ENCODE data around the gene EFHC2. TPM values are rescaled to one million over a fixed set of nuclear protein-coding genes. Genes with fewer than 3 reads are reported as not detected.
"Not testable (repeated sequence)": the region's sequence is repeated elsewhere in the genome, so short reads cannot be mapped to it uniquely, and the experiment has no call there.

Gene EFHC2
- total RNA-seq, 1 donor from 2014 or later, result not detected

DNA sequence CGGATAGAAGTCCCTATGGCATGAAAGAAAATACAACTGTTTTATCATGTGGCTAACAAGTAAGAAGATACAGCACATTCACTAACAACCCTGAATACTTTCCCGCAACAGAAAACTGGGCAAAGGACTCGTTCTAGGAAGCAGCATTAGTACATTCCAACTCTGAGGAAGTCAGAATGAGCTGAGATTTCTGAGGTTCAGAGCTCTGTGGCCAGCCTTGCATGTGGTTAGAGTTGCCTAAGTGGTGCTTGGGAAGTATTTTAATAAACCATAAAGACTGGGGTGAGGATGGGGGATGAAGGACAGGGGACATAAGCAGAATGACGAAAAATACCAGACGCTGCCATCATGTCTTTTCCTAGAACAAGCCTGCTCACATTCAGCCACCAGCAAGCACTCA is 82.2 kb downstream of the EFHC2 start:
- no peak for DNase-seq (ENCODE audit: low read depth)
- Histone ChIP-seq H3K4me2 (ENCODE audit: low read length) (no peak overlapping the region), H3K27me3 (ENCODE audit: insufficient read depth, low read length) (no peaks in the 10 kb centered on the region), H4K20me1 (ENCODE audit: insufficient read depth, low read length) (no peaks in the 10 kb centered on the region), H3K27ac (ENCODE audit: low read depth, low read length) (no peak overlapping the region), H2AFZ (ENCODE audit: low read depth, low read length) (no peak overlapping the region), H3K36me3 (ENCODE audit: insufficient read depth, low read length) (no peaks in the 10 kb centered on the region), H3K4me1 (ENCODE audit: insufficient read depth, low read length) (no peaks in the 10 kb centered on the region), H3K79me2 (ENCODE audit: insufficient read depth, low read length) (no peaks in the 10 kb centered on the region), H3K9me3 (ENCODE audit: insufficient read depth, low read depth, low read length) (no peaks in the 10 kb centered on the region), H3K9ac (ENCODE audit: low read length) (no peak overlapping the region), H3K4me3 (ENCODE audit: insufficient read depth, low read depth, low read length) (no peak overlapping the region)
- TF ChIP-seq CTCF (IDR thresholded peaks at IDR 0.05; ENCODE audit: insufficient read depth, low read depth, low read length) (no peak), EZH2 (IDR thresholded peaks at IDR 0.05; ENCODE audit: insufficient read depth, low read length) (no peak)
- Mint-ChIP-seq H3K4me1 (ENCODE audit: low read depth, unreplicated experiment) (no peaks in the 10 kb centered on the region), H3K9me3 (ENCODE audit: unreplicated experiment) (no peaks in the 10 kb centered on the region), H3K27ac (ENCODE audit: unreplicated experiment) (no peak overlapping the region), H3K27me3 (ENCODE audit: low read depth, unreplicated experiment) (no peaks in the 10 kb centered on the region), H3K36me3 (ENCODE audit: low read depth, unreplicated experiment) (no peaks in the 10 kb centered on the region), H3K4me3 (ENCODE audit: unreplicated experiment) (no peak overlapping the region)
- FAIRE-seq, result no peak

GRCh38 chrX:44260609-44261008 is 82.9 kb downstream of the EFHC2 start:
- Histone ChIP-seq H4K20me1 (ENCODE audit: insufficient read depth, low read length) (no peaks in the 10 kb centered on the region), H3K27me3 (ENCODE audit: insufficient read depth, low read length) (no peaks in the 10 kb centered on the region), H3K79me2 (ENCODE audit: insufficient read depth, low read length) (no peaks in the 10 kb centered on the region), H3K4me3 (ENCODE audit: insufficient read depth, low read depth, low read length) (no peak overlapping the region), H3K4me2 (ENCODE audit: low read length) (no peak overlapping the region), H3K9me3 (ENCODE audit: insufficient read depth, low read depth, low read length) (no peaks in the 10 kb centered on the region), H3K36me3 (ENCODE audit: insufficient read depth, low read length) (no peaks in the 10 kb centered on the region), H3K4me1 (ENCODE audit: insufficient read depth, low read length) (no peaks in the 10 kb centered on the region), H2AFZ (ENCODE audit: low read depth, low read length) (no peak overlapping the region), H3K27ac (ENCODE audit: low read depth, low read length) (no peak overlapping the region), H3K9ac (ENCODE audit: low read length) (no peak overlapping the region)
- Mint-ChIP-seq H3K27ac (ENCODE audit: unreplicated experiment) (no peak overlapping the region), H3K36me3 (ENCODE audit: low read depth, unreplicated experiment) (no peaks in the 10 kb centered on the region), H3K9me3 (ENCODE audit: unreplicated experiment) (peaks cover 3% of the 10 kb centered on the region), H3K4me1 (ENCODE audit: low read depth, unreplicated experiment) (no peaks in the 10 kb centered on the region), H3K27me3 (ENCODE audit: low read depth, unreplicated experiment) (no peaks in the 10 kb centered on the region), H3K4me3 (ENCODE audit: unreplicated experiment) (no peak overlapping the region)
- FAIRE-seq (no peak), DNase-seq (ENCODE audit: low read depth) (no peak)
- TF ChIP-seq CTCF (IDR thresholded peaks at IDR 0.05; ENCODE audit: insufficient read depth, low read depth, low read length), result no peak
- no peak for TF ChIP-seq EZH2 (IDR thresholded peaks at IDR 0.05; ENCODE audit: insufficient read depth, low read length)

GRCh38 chrX:44255742-44256141 is 87.7 kb downstream of the EFHC2 start:
- H3K27ac ChIP-seq (ENCODE audit: low read depth, low read length); H2AFZ ChIP-seq (ENCODE audit: low read depth, low read length); H3K79me2 ChIP-seq (ENCODE audit: insufficient read depth, low read length); H3K9ac ChIP-seq (ENCODE audit: low read length); H3K27ac Mint-ChIP-seq (ENCODE audit: unreplicated experiment); H3K36me3 ChIP-seq (ENCODE audit: insufficient read depth, low read length); H3K4me3 Mint-ChIP-seq (ENCODE audit: unreplicated experiment); H3K27me3 Mint-ChIP-seq (ENCODE audit: low read depth, unreplicated experiment); DNase-seq (ENCODE audit: low read depth); H3K36me3 Mint-ChIP-seq (ENCODE audit: low read depth, unreplicated experiment); H3K4me1 ChIP-seq (ENCODE audit: insufficient read depth, low read length); H3K27me3 ChIP-seq (ENCODE audit: insufficient read depth, low read length); H3K4me2 ChIP-seq (ENCODE audit: low read length); H3K4me3 ChIP-seq (ENCODE audit: insufficient read depth, low read depth, low read length); H3K4me1 Mint-ChIP-seq (ENCODE audit: low read depth, unreplicated experiment); FAIRE-seq; H3K9me3 ChIP-seq (ENCODE audit: insufficient read depth, low read depth, low read length); H3K9me3 Mint-ChIP-seq (ENCODE audit: unreplicated experiment); H4K20me1 ChIP-seq (ENCODE audit: insufficient read depth, low read length): not testable (repeated sequence)

All from astrocyte (in vitro differentiated cells and primary cell).